GM19438 (cell line): ENCODE measurements around the gene SLC4A1.

Experiments
- ATAC-seq: cut with Tn5 transposase; IDR thresholded peaks from one replicate; pipeline ENCODE4 v1.9.1; 2021; ENCODE audit warnings: low read depth; ENCODE audit not compliant: unreplicated experiment

Gene SLC4A1

GRCh38 chr17:44207743-44208142 lies 60.2 kb downstream of the SLC4A1 start:
- ATAC-seq, result no peak

GRCh38 chr17:44207319-44207718 lies 60.6 kb downstream of the SLC4A1 start:
- no peak for ATAC-seq

GRCh38 chr17:44206825-44207155 lies 61.1 kb downstream of the SLC4A1 start:
- ATAC-seq, result no peak

- ATAC-seq, result no peak
These were observed 61.7 kb downstream of the SLC4A1 start for GRCh38 chr17:44205962-44206824.

- no peak for ATAC-seq
These were observed 63.5 kb downstream of the SLC4A1 start for GRCh38 chr17:44204441-44204882.

- no peak for ATAC-seq
These were observed 64.0 kb downstream of the SLC4A1 start for GRCh38 chr17:44203731-44204440.

GRCh38 chr17:44202756-44203155 lies 65.2 kb downstream of the SLC4A1 start:
- ATAC-seq, result no peak

- ATAC-seq, result no peak
These were observed 67.3 kb downstream of the SLC4A1 start for GRCh38 chr17:44200478-44201155.

GRCh38 chr17:44199553-44200477 lies 68.1 kb downstream of the SLC4A1 start, which contains the start of gene ATXN7L3:
ATXN7L3 (minus strand) TSS chr17:44199884; CDS start chr17:44198070, 1,814 bp downstream.
- ATAC-seq, result peak; percentile 48

GRCh38 chr17:44198721-44199552 lies 69.0 kb downstream of the SLC4A1 start:
- peak; percentile 9 for ATAC-seq
